ENCODE data around the gene MSANTD1.

MSANTD1 gene

DNA sequence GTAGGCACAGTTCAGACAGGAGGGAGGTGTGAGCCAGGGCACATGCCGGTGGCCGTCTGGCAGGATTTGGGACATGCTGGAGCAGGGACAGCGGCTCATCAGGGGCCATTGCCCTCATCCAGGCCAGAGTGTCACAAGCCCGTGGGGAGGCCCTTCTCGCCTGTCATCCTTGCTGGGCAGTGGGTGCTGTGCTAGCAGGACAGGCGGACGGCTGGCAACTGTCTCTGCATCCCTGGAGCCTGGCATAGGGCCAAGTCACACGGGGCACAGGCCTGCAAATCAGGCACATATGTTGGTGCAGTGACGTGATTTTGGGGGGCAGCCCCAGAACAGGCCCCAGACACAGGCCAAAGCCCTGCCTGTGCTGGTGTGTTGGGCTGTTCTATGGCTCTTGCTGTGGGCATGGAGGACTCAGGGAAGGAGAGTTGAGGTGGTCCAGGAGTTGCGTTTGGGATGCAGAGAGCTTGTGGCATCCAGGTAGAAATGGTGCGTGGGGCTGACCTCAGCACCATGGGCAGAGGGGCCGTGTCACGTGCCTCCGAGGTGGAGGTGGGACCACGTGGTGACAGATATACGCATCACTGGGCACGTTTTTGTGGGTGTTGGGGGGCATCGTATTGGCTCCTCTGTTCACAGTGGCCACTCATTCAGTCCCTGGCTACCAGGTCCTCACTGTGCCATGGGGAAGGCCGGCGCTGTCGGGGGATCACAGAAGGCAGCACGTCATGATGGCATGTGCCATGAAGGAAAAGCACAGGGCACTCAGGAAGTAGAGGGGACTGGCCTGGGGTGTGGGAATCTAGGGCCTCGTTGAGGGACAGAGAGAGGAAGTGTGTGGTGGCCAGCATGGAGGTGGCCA, 14.6 kb upstream of the MSANTD1 start:
- no peak for FAIRE-seq

DNA sequence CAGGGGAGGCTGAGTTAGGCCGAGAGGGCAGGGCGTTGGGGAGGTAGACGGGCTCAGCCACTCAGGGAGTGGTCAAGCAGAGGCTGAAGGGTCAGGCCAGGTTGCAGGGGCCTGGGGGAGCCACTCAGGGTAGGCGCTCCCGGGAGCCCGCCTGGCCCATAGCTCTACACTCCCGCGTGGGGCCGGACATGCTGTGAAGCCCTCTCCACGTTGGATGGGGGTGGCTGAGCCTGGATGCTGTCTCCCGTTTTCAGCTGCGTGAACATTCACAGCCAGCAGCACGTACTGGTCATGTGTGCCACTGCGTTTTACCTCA, 14.0 kb upstream of the MSANTD1 start:
- FAIRE-seq, result no peak

DNA sequence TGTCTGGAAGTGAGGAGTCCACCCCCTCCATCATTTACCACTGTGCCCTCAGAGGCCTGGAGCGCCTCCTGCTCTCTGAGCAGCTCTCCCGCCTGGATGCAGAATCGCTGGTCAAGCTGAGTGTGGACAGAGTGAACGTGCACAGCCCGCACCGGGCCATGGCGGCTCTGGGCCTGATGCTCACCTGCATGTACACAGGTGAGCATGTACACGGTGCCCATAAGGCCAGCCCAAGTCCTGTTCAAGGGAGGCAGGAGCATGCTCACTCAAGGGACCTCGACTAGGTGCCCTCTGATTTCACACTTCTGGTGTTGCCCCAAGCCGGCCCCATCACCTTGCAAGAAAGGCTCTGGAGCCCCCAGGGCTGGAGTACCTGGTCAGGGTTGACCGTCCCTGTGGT, 13.4 kb upstream of the MSANTD1 start:
- FAIRE-seq, result no peak

DNA sequence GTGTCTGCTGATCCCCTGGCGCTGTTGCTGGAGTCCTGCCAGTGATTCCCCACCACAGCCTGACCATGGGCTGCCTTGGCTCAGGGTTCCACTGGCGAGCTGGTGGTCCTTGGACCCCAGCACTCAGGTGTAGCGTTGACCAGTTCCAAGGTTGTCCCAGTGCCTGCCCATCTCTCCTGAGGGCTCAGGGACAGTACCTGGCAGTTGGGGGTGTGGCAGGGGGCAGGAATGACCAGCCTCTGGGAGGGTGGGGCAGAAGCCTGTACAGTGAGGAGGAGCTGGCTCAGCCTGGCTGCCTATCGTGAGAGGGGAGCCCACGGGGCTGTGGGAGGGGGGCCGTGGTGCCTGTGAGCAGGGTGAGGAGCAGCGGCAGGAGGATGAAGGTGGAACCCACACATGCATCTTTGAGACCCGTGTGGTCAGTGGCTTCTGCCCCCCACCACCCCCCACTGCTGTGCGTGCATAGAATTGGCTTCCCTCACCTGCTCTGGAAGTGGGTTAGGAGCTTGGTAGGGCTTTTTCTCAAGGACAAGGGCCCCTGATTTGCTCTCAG, 12.6 kb upstream of the MSANTD1 start:
- FAIRE-seq, result no peak

DNA sequence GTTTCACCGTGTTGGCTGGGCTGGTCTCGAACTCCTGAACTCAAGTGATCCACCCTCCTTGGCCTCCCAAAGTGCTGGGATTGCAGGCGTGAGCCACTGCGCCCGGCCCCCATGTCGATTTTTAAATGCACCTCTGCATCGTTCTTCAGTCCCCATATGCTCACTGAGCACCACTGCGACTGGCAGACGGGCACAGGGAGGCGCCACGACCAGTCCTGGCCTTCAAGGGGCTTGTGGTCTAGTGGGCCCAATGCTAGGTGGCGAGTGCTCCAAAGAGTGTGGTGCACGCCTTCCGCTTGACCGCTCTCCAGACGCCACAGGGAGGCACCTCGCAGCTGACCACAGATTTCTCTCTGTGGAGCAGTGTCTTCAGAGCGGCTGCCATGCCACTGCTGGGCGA, 11.7 kb upstream of the MSANTD1 start:
- no peak for FAIRE-seq

DNA sequence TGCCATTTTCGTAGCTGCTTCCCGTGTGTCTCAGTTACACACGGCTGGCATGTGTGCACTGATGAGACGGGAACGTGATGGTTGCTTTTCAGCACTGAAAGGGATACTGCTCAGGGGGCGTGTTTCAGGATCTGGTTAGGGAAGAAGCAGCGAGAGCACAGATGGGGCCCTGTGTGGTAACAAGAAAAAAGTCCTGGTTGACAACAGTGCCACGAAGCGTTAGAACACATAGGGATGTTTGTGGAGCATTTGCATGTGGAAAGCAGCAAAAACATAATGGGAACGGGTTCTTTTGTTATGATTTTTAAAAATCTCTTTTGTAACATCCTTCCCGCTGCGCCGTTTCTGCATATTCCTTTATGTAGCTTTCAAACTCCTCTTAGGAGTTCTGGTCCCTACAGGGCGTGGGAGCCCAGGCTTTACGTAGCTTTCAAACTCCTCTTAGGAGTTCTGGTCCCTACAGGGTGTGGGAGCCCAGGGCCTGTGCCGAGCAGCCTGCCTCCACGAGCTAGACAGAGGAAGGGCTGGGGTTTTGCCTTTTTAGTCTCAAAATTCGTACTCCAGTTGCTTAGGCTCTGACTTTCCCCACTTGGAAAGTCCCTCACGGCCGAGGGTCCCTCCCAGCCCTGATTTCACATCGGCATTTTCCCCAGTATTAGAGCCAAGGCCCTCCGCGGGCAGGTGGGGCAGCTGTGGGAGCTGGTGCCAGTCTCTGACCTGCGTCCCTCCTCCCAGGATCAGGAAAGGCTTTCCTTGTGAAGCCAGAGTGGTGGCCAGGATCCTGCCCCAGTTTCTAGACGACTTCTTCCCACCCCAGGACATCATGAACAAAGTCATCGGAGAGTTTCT, 11.0 kb upstream of the MSANTD1 start:
- no peak for FAIRE-seq

DNA sequence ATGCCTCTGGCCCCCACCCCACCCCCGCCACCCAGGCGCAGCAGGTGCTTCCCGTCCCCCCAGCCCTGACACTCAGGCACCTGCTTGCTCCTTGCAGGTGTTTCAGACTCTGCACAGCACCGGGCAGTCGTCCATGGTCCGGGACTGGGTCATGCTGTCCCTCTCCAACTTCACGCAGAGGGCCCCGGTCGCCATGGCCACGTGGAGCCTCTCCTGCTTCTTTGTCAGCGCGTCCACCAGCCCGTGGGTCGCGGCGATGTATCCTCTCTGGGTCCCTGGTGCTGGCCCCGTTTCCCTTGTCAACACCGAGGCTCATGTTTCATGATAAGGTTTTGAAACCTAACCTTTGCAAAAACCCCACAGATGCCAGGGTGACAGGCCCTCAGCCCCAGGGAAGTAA, 10.2 kb upstream of the MSANTD1 start:
- FAIRE-seq, result no peak

DNA sequence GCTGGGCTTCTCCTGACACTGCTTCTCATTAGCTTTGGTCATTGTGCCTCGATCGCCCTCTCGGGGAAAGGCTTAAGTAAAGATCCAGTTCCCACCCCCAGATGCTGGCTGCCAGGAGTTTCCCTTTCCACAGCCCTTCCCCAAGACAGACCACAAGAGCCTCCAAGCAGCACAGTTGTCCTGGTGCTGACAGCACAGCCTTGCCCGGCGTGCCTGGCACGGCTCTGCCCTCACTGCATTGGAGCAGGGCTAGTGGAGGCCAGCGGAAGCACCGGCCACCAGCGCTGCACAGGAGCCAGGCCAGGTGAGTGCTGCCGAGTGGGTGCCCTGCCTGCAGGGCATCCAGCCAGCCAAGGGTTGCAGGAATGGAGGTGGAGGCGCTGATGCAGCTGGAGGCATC, 9.7 kb upstream of the MSANTD1 start:
- FAIRE-seq, result no peak

DNA sequence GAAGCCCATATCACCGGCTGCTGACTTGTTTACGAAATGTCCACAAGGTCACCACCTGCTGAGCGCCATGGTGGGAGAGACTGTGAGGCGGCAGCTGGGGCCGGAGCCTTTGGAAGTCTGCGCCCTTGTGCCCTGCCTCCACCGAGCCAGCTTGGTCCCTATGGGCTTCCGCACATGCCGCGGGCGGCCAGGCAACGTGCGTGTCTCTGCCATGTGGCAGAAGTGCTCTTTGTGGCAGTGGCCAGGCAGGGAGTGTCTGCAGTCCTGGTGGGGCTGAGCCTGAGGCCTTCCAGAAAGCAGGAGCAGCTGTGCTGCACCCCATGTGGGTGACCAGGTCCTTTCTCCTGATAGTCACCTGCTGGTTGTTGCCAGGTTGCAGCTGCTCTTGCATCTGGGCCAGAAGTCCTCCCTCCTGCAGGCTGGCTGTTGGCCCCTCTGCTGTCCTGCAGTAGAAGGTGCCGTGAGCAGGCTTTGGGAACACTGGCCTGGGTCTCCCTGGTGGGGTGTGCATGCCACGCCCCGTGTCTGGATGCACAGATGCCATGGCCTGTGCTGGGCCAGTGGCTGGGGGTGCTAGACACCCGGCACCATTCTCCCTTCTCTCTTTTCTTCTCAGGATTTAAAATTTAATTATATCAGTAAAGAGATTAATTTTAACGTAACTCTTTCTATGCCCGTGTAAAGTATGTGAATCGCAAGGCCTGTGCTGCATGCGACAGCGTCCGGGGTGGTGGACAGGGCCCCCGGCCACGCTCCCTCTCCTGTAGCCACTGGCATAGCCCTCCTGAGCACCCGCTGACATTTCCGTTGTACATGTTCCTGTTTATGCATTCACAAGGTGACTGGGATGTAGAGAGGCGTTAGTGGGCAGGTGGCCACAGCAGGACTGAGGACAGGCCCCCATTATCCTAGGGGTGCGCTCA, 8.7 kb upstream of the MSANTD1 start:
- FAIRE-seq, result no peak

DNA sequence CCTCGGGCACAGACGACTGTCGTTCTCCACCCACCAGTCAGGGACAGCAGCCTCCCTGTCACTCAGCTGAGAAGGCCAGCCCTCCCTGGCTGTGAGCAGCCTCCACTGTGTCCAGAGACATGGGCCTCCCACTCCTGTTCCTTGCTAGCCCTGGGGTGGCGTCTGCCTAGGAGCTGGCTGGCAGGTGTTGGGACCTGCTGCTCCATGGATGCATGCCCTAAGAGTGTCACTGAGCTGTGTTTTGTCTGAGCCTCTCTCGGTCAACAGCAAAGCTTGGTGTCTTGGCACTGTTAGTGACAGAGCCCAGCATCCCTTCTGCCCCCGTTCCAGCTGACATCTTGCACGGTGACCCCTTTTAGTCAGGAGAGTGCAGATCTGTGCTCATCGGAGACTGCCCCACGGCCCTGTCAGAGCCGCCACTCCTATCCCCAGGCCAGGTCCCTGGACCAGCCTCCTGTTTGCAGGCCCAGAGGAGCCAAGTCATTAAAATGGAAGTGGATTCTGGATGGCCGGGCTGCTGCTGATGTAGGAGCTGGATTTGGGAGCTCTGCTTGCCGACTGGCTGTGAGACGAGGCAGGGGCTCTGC, 7.9 kb upstream of the MSANTD1 start:
- no peak for FAIRE-seq

DNA sequence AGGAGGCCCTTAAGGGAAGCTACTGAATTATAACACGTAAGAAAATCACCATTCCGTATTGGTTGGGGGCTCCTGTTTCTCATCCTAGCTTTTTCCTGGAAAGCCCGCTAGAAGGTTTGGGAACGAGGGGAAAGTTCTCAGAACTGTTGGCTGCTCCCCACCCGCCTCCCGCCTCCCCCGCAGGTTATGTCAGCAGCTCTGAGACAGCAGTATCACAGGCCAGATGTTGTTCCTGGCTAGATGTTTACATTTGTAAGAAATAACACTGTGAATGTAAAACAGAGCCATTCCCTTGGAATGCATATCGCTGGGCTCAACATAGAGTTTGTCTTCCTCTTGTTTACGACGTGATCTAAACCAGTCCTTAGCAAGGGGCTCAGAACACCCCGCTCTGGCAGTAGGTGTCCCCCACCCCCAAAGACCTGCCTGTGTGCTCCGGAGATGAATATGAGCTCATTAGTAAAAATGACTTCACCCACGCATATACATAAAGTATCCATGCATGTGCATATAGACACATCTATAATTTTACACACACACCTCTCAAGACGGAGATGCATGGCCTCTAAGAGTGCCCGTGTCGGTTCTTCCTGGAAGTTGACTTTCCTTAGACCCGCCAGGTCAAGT, 6.9 kb upstream of the MSANTD1 start:
- no peak for FAIRE-seq

DNA sequence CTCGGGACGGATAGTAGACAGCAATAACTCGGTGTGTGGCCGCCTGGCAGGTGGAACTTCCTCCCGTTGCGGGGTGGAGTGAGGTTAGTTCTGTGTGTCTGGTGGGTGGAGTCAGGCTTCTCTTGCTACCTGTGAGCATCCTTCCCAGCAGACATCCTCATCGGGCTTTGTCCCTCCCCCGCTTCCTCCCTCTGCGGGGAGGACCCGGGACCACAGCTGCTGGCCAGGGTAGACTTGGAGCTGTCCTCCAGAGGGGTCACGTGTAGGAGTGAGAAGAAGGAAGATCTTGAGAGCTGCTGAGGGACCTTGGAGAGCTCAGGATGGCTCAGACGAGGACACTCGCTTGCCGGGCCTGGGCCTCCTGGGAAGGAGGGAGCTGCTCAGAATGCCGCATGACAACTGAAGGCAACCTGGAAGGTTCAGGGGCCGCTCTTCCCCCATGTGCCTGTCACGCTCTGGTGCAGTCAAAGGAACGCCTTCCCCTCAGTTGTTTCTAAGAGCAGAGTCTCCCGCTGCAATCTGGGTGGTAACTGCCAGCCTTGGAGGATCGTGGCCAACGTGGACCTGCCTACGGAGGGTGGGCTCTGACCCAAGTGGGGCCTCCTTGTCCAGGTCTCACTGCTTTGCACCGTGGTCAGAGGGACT, 5.7 kb upstream of the MSANTD1 start:
- FAIRE-seq, result no peak

DNA sequence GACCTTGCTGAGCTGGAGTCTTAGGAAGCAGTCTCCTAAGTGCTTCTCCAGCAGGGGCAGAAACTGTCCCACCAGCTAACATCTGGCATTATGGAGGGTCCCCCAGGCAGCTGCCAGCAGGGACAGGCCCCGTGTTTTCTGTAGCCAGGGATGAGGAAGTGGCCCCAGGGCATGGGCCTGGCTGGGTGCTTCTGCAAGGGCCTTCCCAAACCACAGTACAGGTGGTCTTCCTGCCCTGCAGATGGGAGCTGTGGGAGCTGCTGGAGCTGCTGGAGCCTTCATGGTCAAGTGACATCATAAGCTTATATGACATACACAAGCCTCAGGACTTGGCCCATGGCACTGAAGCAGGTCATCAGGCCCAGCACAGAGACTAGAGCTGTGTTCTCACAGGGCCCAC, 5.0 kb upstream of the MSANTD1 start:
- no peak for FAIRE-seq

DNA sequence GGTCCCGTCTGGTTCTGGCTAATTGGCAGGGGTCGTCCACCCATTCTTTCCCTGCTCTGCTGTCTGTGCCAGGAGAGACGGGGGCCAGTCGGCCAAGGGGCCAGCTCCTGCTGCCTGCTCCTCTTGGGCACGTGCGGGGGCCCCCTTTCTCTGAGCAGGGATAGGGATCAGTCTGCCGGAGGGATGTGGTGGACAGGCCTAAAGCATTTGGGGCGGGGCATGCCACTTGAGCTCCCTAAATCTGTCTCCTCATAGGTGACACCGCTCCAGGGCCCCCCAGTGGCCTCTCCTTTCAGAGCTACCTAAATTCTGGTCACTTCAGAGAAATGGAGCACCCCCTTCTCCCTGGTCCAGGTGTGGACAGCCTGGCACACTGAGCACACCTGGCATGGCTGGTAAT, 4.2 kb upstream of the MSANTD1 start:
- no peak for FAIRE-seq

DNA sequence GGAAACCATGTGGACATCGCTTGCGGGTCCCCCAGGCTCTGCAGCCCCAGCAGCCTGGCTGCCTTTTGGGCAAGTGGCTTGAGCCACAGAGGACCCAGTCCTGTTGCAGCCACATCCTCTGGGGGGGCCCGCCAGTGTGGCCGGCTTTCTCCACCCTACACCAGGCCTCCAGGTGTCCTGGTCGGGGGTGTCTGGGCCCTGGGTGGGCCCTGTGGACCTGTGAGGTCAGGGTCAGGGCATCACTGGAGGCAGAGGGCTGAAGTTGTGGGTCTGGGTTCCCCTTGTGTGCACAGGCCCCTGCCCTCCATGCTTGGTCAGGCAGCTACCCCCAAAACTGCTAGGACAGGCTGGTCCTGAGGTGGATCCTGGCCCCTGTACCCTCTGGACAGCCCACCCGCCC, 3.3 kb upstream of the MSANTD1 start:
- no peak for FAIRE-seq

DNA sequence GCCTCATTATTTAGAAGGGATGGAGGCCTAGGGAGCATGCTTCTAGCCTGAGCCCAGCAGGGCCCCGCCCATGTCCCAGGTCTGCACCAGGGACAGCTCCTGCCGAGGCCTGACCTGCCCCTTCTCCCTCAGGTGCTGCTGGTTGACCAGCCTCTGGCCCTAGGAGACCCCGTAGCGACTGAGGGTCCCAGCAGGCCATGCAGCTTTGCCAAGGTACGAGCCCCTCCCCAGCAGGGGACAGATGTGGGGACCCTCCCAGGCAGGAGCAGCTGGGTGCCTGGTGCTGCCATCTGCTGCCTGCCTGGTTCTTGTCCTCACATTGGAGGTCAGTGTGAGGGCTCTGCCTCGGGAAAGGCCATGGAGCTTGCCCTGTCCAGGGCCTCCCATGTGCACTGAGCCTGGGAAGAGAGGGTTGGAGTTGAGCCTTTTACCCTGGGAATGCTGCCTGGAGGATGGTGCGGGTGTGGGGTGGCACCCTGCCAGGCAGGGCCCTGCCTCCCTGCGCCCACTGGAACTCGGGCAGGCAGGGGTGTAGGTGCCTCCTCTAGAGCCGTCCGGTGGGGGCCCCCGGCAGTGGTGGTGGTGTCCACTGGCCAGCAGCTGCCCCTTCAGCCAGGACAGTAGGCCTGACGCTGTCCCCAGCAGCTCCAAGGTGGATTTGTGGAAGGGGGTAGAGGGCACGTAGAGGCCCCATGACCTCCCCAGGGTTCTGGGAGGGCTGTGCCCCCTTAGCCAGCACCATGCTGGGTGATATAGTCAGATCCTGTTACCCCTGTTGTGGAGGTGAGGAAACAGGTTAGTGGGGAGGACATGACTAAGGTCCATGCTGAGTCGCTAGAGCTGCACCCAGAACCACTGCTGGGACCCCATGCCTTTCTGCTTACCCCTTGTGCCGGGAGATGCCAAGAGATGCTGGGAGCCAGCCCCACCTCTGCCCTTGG, 2.2 kb upstream of the MSANTD1 start:
- no peak for FAIRE-seq

DNA sequence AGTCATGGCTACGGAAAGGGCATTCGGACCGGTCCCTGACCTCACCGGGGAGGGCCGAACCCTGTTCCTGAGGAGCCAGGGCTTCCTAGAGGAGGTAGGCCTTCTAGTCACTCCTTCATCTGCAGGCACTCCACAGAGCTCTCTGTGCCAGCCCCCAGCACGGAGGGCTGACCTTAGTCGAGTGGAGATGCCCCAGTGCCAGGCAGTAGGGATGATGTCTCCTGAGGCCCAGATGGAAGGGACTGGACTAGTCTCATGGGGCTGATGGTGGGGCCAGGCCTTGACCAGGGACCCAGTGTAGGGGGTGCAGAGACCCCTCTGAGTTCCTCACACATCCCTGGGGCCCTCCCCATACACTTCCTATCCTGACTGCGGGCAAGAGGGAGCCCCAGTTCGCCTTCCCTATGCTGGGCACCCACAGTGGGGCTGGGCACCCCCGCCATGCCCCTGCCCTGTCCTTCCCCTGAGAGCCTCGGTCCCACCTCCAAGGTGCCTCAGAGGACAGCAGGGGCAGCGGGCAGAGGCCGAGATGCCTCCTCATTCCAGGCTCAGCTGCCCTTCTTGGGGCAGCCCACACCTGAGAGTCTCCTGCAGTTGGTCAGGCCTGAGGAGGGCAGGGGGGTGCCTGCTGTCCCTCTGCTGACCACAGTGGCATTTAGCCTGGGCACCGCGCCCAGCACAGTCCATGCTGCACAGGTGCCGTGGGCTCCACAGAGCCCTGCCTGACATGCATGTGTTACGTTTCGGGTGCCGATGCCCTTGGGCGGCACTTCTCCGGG, 1.4 kb upstream of the MSANTD1 start:
- FAIRE-seq, result no peak

DNA sequence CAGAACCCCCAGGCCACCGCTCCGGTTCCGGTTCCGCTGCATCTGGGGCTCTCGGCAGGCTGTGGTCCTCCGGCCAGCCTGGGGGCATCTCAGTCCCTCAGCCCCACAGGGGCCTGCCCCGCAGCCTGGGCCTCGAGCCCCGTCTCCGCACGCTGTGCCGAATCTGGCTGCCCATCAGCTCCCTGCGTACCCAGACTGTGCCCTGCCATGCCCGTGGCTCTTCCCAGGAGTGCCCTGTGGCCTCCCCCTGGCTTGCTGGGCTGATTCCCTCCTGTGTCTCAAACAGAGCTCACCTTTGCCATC, 830 bp upstream of the MSANTD1 start:
- FAIRE-seq, result no peak

DNA sequence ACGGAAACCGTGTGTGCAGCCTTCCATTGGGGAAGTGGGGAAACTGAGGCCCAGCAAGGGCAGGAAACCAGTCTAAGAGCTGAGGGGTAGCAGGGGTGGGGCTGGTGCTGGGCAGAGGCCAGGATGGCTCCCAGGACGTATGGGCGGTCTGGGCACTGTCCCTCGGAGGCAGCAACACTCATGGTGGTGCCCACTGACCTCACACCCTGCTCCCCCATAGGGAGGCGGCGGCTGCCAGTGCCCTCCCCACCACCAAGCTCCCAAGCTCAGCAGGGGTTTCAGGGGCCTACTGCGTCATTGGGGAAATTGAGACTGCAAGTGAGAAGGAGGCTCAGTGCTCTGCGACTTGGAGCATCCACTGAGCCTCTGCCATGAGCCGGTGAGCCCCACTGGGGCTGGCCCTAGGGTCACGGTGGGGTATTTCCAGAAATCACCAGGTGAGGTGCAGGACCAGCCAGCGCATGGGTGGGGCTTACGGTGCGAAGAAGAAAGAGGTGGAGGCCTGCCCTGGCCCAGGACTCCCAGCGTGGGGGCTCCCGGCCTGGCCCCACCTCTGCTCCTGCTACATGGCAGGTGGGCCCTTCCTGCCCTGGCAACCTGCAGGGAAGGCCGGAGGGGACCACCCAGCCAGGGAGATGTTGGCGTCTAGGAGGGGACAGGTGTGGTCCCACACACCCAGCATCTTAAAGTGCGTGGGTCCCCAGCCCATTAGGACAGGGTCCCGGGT, 915 bp downstream of the MSANTD1 start:
- FAIRE-seq, result no peak

Data from TTC549 (cell line).